RPMI8226 (cell line): ENCODE measurements around the gene COIL.
"Not testable (repeated sequence)": the region's sequence is repeated elsewhere in the genome, so short reads cannot be mapped to it uniquely, and the experiment has no call there.

Source experiments
- DNase-seq: peaks from one replicate; pipeline ENCODE4 v3.0.0-alpha.2; 2015

Gene COIL

GRCh38 chr17:56977673-56978395 is 17.0 kb upstream of the COIL start, which contains the start of gene SCPEP1:
Gene SCPEP1, plus strand, starts transcription at chr17:56978131. Its CDS starts 29 bp downstream, at chr17:56978160.
- DNase-seq, result peak; percentile 90

- no peak for DNase-seq
These were observed 16.2 kb upstream of the COIL start for GRCh38 chr17:56976941-56977608.

- no peak for DNase-seq
These were observed 14.8 kb upstream of the COIL start for GRCh38 chr17:56975656-56976055.

- no peak for DNase-seq
These were observed 13.2 kb upstream of the COIL start for GRCh38 chr17:56974055-56974454.

GRCh38 chr17:56973520-56973919 is 12.7 kb upstream of the COIL start:
- DNase-seq, result no peak

- DNase-seq, result no peak
These were observed 11.4 kb upstream of the COIL start for GRCh38 chr17:56972111-56972730.

GRCh38 chr17:56970974-56971373 is 10.1 kb upstream of the COIL start:
- no peak for DNase-seq

GRCh38 chr17:56966338-56966737 is 5.5 kb upstream of the COIL start:
- no peak for DNase-seq

GRCh38 chr17:56965681-56966080 is 4.8 kb upstream of the COIL start:
- not testable (repeated sequence) for DNase-seq

GRCh38 chr17:56965241-56965640 is 4.4 kb upstream of the COIL start:
- DNase-seq, result not testable (repeated sequence)

GRCh38 chr17:56956992-56957391 is 3.9 kb downstream of the COIL start:
- no peak for DNase-seq

GRCh38 chr17:56949595-56949994 is 11.3 kb downstream of the COIL start:
- DNase-seq, result no peak

GRCh38 chr17:56948491-56948890 is 12.4 kb downstream of the COIL start:
- DNase-seq, result no peak

- DNase-seq, result no peak
These were observed 13.1 kb downstream of the COIL start for GRCh38 chr17:56947741-56948140.

- DNase-seq, result no peak
These were observed 14.8 kb downstream of the COIL start for GRCh38 chr17:56945938-56946505.

GRCh38 chr17:56943505-56944125 is 17.2 kb downstream of the COIL start:
- DNase-seq, result no peak

GRCh38 chr17:56939869-56940484 is 20.9 kb downstream of the COIL start:
- peak; percentile 75 for DNase-seq

- not testable (repeated sequence) for DNase-seq
These were observed 22.6 kb downstream of the COIL start for GRCh38 chr17:56938206-56938605.

- no peak for DNase-seq
These were observed 23.2 kb downstream of the COIL start for GRCh38 chr17:56937687-56938086.

- DNase-seq, result no peak
These were observed 24.0 kb downstream of the COIL start for GRCh38 chr17:56936697-56937322.

GRCh38 chr17:56935461-56935860 is 25.4 kb downstream of the COIL start:
- DNase-seq, result no peak

- DNase-seq, result no peak
These were observed 26.6 kb downstream of the COIL start for GRCh38 chr17:56934280-56934679.
